ENCODE measurements around the gene P2RX4. TPM values are rescaled to one million over a fixed set of nuclear protein-coding genes. Genes with fewer than 3 reads are reported as not detected.
"Not testable (repeated sequence)": the region's sequence is repeated elsewhere in the genome, so short reads cannot be mapped to it uniquely, and the experiment has no call there.

The P2RX4 gene
- total RNA-seq, 4 donors from 2014 or later: 46.3 to 107 (median 65.3) TPM

DNA sequence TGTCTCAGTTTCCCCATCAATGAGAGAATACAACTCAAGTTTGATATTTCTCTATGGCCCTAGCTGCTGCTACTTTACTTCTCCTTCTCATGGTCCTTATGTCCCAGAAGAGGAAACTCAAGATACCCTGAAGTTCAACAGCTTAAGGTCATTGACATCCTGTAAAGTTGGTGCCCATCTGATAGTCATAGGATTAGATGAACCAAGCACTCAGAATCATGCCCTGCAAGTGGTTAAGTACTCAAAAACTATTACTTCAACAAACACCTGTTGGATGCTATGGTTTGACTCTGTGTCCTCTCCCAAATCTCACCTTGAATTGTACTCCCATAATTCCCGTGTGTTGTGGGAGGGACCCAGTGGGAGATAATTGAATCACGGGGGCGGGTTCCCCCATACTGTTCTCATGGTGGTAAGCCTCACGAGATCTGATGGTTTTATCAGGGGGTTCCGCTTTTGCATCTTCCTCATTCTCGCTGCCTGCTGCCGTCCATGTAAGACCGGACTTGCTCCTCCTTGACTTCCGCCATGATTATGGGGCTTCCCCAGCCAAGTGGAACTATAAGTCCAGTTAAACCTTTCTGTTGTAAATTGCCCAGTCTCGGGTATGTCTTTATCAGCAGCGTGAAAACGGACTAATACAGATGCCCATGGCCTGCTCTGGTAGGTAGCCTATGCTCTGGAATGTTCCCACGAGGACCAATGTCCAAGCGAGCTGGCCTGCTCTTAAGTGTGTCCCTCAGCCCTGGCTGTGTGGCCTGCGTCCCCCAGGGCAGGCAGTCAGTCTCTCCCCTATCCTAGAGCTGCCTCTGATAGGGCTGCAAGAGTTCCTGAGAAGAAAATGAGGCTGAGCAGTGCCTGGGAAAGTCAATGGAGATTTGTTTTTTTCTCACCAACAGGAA is 68.5 kb downstream of the P2RX4 start:
- no peak for ATAC-seq (ENCODE audit: low FRiP score)

DNA sequence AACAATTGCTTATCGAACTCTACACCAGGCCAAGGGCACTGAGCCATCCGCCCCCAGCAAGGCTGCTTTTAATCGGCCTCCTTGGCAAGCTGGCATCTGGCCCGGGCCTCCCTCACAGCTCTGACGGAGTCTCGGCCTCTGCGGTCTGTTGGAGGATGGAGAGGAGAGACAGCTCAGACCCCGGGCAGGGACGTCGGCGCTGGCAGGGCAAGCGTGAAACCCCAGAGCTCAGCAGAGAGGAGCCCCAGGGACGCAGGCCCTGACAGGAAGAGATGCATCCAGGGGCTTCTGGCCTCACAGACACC is 69.1 kb downstream of the P2RX4 start:
- DNase-seq (ENCODE audit: low spot score) (no peak), ATAC-seq (ENCODE audit: low FRiP score) (no peak)
- TF ChIP-seq, protein P1, sequence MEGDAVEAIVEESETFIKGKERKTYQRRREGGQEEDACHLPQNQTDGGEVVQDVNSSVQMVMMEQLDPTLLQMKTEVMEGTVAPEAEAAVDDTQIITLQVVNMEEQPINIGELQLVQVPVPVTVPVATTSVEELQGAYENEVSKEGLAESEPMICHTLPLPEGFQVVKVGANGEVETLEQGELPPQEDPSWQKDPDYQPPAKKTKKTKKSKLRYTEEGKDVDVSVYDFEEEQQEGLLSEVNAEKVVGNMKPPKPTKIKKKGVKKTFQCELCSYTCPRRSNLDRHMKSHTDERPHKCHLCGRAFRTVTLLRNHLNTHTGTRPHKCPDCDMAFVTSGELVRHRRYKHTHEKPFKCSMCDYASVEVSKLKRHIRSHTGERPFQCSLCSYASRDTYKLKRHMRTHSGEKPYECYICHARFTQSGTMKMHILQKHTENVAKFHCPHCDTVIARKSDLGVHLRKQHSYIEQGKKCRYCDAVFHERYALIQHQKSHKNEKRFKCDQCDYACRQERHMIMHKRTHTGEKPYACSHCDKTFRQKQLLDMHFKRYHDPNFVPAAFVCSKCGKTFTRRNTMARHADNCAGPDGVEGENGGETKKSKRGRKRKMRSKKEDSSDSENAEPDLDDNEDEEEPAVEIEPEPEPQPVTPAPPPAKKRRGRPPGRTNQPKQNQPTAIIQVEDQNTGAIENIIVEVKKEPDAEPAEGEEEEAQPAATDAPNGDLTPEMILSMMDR (IDR thresholded peaks at IDR 0.05): no peak

More for the DNA sequence above, 68.5 kb downstream of the P2RX4 start:
- TF ChIP-seq, protein P1 (IDR thresholded peaks at IDR 0.05): no peak
- DNase-seq (ENCODE audit: low spot score): no peak

DNA sequence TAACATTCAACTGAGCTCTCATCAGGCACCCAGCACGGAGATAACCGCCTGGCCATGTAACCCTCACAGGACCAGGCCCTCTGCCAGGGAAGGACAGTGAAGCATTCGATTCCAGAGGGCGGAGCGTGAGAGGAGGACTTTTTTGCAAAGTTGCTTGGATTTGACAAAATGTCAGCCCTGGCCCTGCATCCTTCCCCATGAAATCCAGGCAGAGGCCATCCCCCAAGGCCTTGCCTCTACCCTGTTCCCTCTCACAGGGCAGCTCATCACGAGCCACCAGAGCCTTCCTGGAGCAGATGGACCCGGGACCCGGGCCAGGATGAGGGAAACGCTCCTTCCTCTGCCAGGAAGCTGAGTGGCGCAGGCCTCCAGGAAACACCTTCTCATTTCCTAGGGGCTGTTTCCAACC is 69.6 kb downstream of the P2RX4 start:
- peak; percentile 33 for ATAC-seq (ENCODE audit: low FRiP score)
- no peak for DNase-seq (ENCODE audit: low spot score)
- TF ChIP-seq, protein P1 (IDR thresholded peaks at IDR 0.05): no peak

DNA sequence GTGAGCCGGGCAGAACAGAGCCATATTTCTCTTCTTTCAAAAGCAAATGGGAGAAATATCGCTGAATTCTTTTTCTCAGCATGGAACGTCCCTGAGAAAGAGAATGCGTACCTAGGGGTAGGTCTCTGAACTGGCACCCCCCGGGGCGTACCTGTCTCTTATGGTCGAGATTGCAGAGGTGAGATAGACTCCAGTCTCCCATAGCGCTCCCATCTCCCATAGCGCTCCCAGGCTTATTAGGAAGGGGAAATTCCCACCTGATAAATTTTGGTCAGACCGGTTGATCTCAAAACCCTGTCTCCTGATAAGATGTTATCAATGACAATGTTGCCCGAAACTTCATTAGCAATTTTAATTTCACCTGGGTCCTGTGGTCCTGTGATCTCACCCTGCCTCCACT is 70.6 kb downstream of the P2RX4 start:
- not testable (repeated sequence) for DNase-seq (ENCODE audit: low spot score); ATAC-seq (ENCODE audit: low FRiP score)

DNA sequence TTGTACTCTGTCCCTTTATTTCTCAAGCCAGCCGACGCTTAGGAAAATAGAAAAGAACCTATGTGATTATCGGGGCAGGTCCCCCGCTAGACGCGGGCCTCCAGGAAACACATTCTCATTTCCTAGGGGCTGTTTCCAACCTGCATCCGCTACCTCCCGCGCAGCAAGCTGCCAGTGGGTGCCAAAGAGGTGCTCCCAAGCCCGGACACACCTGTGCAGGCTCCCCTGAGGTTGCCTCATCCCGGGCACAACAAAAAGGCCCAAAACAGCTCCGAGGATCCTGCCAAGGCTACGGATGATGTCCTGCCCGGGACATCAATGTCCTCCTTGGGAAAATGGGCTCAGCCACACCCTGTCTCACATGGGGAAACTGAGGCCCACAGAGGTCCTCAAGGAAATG is 71.2 kb downstream of the P2RX4 start:
- not testable (repeated sequence) for DNase-seq (ENCODE audit: low spot score)

DNA sequence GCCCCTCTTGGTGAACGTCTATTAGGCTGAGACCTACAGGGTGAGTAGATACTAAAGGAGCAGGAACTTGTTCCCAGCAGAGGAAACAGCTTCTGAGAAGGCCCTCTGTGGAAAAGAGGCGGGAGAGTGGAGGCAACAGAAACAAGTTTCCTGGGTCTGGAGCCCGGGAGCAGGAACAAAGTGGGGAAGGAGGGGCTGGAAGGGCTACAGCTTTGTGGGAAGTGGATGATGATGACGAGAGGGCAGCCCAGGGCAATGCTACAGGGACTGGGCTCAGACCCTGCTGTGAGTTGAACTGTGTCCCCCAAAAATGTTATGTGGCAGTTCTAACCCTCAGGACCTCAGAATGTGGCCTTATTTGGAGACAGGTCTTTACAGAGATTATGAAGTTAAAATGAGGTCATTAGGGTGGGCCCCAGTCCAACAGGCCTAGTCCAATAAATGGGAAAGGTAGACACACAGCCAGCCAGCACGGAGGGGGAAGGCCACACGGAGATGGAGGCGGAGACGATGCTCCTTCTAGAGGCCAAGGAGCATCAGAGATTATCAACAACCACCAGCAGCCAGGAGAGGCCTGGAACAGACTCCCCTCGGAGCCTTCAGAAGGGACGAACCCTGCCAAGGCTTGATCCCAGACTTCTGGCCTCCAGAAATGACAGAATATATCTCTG is 72.3 kb downstream of the P2RX4 start:
- TF ChIP-seq, protein P1 (IDR thresholded peaks at IDR 0.05): no peak
- ATAC-seq (ENCODE audit: low FRiP score): no peak
- DNase-seq (ENCODE audit: low spot score): no peak

More for the DNA sequence above, 71.2 kb downstream of the P2RX4 start:
- ATAC-seq (ENCODE audit: low FRiP score): not testable (repeated sequence)

DNA sequence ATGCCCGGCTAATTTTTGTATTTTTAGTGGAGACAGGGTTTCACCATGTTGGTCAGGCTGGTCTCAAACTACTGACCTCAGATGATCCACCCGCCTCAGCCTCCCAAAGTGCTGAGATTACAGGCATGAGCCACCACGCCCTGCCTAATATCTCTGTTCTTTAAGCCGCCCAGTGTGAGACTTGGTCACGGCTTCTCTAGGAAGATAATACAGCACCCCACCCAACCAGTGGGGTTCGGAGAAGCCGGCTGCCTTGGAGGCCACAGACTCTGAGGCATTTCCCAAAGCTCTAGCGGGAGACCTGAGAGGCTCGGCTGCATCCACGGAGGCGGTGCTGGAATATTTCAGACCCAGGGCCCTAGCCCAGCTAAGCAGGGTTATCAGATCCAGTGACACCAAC is 73.0 kb downstream of the P2RX4 start:
- not testable (repeated sequence) for ATAC-seq (ENCODE audit: low FRiP score); DNase-seq (ENCODE audit: low spot score)

DNA sequence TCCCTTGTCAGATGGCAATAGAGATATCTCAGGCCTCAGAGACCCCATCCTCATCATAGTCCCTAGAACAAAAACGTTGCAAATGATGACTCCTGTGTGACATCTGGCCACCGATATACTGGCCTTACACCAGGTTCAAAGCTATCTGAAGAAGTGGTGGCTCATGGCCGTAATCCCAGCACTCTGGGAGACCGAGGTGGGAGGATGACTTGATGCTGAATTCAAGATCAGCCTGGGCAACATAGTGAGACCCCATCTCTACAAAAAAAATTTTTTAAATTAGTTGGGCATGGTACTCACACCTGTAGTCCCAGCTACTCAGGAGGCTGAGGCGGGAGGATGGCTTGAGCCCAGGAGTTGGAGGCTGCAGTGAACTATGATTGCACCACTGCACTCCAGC is 73.5 kb downstream of the P2RX4 start:
- ATAC-seq (ENCODE audit: low FRiP score): no peak
- no peak for DNase-seq (ENCODE audit: low spot score)

More for the DNA sequence above, 73.5 kb downstream of the P2RX4 start:
- TF ChIP-seq, protein P1 (IDR thresholded peaks at IDR 0.05): no peak

Other genes starting within 250 kb of the P2RX4 start
- gene HNF1A, start 231.6 kb upstream of the P2RX4 start, total RNA-seq: not detected
- 10 to 100 TPM in 3 of 4 donors, 1 to 10 TPM in 1; 7.3 to 16.0 (median 14.1) TPM for gene C12orf43, start 193.6 kb upstream of the P2RX4 start, total RNA-seq
- 1 to 10 TPM in 2 of 4 donors, under 1 TPM in 2; 0.65 to 5.6 (median 2.1) TPM for gene OASL, start 170.9 kb upstream of the P2RX4 start, total RNA-seq
- 1 to 10 TPM; 2.4 to 8.6 (median 5.6) TPM for gene P2RX7, start 77.3 kb upstream of the P2RX4 start, total RNA-seq
- gene CAMKK2, start 86.6 kb downstream of the P2RX4 start, total RNA-seq: 10 to 100 TPM; 24.9 to 58.2 (median 38.5) TPM
- gene ANAPC5, start 142.3 kb downstream of the P2RX4 start, total RNA-seq: 100 to 1,000 TPM in 2 of 4 donors, 10 to 100 TPM in 2; 88.2 to 154 (median 101) TPM
- 10 to 100 TPM; 29.5 to 56.6 (median 35.5) TPM for gene RNF34, start 190.0 kb downstream of the P2RX4 start, total RNA-seq

Data from omental fat pad (tissue), 4 donors.